Skin of body (tissue), 2 donors: ENCODE measurements around the gene GNB1L. TPM values are rescaled to one million over a fixed set of nuclear protein-coding genes. Genes with fewer than 3 reads are reported as not detected.
A peak's percentile ranks its signal among the peaks of the same experiment; 100 is the strongest.

ENCODE experiments used
- DNase-seq: peaks from one replicate; lab custom pipeline; 2025; lab: John Stamatoyannopoulos, UW
- total RNA-seq: library from RNA; depleted of rRNA; stranded (reverse); fragments of >200 nt; gene quantifications from one replicate; pipeline ENCODE4 v1.2.3, GENCODE V29; 2014

Gene GNB1L
- total RNA-seq, 1 donor from 2014 or later = 2.1 TPM

DNA sequence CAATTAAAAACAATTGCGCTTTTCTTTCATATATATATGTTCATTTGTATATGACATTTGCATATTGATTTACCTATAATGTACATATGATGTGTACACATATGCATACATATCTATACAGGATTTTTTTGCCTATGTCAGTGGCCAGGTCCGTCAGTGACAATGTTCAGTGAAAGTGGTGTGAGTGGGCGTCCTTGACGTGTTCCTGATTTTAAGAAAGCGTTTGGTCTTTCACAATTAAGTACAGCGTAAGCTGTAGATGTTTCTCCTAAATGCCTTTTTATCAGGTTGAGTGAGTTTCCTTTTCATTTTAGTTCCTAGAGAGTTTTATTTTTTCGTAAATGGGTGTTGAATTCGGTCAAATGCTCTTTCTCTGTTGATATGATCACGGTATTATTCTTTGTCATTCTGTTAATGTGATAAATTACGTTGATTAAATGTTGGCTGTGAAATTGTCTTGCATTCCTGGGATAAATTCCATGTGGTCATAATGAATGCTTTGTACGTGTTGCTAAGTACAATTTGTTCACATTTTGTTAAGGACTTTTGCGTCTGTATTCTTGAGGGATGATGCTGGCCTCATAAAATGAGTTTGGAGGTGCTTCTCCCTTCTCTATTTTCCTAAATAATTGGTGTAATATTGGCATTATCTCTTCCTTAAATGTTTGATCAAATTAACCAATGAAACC lies 10.6 kb upstream of the GNB1L start:
- no peak for DNase-seq

DNA sequence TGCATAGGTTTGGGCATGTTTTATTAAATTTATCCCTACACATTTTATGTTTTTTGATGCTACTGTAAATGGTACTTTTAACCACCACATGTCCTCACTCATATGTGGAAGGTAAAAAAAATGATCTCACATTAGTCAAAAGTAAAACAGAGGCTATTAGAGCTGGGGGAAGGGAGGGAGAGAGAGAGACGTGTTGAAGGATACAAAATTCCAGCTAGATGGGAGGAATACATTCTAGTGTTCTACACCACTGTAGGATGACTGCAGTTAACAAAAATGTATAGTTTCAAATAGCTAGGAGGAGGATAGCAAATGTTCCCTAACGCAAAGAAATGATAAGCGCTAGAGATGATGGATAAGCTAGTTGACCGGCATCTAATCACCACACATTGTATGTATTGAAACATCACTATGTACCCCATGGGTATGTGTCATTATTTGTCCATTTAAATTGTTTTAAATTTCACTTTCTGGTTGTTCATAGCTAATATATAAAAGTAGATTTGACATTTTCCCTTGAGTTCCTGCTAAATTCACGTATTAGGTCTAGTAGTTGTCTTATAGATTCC lies 9.9 kb upstream of the GNB1L start:
- no peak for DNase-seq

DNA sequence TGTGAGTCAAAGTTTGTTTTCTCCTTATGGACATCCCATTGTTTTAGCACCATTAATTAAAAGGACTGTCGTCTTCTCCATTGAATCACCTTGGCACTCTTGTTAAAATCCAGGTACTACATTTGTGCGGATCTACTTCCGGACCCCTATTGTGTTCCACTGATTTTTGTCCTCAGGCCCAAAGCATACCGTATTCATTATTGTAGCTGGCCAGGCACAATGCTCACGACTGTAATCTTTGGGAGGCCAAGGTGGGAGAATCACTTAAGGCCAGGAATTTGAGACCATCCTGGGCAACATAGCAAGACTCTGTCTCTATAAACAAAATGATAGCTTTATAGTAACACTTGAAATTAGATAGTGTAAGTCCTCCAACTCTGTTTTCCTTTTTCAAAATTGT lies 8.9 kb upstream of the GNB1L start:
- DNase-seq = no peak

DNA sequence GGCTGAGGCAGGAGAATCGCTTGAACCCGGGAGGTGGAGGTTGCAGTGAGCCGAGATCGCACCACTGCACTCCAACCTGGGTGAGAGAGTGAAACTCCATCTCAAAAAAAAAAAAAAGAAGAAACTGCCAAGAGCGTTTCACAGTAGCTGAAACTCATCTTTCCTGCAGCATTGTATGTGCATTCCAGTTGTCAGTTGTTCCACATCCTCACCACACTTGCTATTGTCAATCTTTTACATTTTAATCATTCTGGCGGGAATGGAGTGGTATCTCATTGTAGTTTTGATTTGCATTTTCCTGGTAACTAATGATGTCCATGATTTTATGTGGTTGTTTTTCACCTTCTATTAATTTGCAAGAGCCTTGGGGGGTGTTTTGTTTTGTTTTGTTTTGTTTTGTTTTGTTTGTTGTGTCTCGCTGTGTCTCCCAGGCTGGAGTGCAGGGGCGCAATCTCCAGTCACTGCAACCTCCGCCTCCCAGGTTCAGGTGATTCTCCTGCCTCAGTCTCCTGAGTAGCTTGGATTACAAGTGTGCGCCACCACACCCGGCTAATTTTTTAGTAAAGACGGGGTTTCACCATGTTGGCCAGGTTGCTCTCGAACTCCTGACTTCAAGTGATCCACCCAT lies 8.1 kb upstream of the GNB1L start:
- no peak for DNase-seq

DNA sequence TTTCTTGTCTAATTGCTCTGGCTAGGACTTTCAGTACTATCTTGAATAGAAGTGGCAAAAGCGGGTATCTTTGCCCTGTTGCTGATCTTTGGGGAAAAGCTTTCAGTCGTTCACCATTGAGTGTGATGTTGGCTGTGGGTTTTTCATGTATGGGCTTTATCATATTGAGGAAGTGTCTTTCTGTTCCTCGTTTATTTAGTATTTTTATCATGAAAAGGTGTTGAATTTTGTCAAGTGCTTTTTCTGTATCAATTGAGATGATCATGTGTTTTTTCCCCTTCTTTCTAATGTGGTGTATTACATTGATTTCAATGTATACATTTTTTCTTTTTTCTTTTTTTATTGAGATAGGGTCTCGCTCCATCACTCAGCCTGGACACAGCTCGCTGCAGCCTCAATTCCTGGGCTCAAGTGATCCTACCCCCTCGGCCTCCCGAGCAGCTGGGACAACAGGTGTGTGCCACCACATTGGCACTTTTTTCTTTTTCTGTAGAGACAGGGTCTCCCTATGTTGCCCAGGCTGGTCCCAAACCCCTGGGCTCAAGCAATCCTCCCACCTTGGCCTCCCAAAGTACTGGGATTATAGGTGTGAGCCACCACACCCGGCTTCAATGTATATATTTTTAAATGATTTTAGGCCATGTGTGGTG lies 5.3 kb upstream of the GNB1L start:
- DNase-seq = no peak

- no peak for DNase-seq
Observed at GRCh38 chr22:19857382-19857781, 2.7 kb upstream of the GNB1L start.

- no peak for DNase-seq
Observed at GRCh38 chr22:19855504-19856409, 1.1 kb upstream of the GNB1L start.

DNA sequence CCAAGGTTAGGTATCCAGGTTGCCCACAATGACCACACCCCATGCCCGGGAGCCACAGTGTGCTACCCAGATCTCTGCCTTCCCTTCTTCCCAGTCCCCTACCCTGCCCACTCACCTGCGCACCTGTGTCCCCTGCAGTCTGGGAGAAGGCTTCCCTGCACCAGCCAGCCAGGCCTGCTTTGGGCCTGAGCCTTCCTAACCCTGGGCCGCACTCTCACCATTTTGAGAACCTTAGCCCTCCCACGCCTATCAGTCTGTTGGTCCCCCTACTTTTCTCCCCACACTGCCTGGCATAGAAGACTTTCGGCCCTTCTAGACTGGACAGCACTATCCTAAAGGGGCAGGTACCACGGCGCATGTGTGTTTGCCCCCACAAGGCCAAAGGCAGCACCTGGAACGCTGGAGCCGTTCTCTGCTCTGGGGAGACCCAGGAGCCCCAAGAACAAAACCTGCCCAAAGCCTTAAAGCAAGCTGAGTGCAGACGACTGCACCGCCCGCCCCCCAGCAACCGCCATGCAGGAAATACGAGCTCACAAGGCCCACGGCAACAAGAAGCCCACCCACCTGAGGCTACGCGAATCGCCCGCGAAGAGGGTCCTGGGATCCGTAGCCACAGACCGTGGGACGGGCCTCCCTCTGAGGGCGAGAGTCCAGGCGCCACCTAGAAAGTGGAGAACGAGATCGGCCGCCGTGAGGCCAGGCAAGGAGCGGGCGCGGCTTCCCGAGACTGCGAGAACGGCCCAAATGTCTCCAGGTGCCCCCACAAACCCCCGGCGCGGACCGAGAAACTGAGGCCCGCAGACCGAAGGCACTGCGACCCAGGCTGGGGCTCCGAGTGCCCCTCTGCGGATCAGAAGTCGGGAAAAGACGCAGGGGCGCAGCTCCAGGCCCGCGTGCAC lies 546 bp downstream of the GNB1L start:
- DNase-seq = no peak

- no peak for DNase-seq
Observed at GRCh38 chr22:19853058-19853878, 1.4 kb downstream of the GNB1L start.

DNA sequence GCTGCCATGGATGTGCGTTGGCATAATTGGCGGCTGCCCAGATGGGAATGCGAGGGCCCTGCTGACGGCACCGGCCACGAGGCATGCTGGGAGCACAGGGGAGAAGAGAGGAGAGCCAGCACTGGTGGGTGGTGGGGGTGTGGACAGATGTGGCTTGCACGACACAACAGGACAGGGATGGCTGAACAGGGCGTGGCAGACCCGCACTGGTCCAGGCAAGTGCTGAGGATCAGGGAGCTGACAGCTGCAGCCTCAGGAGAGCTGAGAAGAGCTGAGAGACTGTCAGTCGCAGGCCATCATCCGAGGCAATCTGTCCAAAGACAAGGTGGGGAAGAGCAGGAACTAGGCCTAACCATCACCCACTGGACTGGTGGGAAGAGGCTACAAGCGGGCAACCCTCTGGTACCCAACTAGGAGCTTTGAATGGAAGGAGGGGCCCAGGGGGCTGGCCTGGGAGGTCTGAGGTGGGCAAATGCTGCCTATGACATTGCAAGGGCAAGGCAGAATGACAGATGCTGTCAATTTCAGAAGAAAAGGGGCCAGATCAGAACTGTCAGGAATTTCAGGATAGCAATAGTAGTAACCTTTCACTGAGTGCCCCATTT lies 2.4 kb downstream of the GNB1L start:
- DNase-seq = no peak

DNA sequence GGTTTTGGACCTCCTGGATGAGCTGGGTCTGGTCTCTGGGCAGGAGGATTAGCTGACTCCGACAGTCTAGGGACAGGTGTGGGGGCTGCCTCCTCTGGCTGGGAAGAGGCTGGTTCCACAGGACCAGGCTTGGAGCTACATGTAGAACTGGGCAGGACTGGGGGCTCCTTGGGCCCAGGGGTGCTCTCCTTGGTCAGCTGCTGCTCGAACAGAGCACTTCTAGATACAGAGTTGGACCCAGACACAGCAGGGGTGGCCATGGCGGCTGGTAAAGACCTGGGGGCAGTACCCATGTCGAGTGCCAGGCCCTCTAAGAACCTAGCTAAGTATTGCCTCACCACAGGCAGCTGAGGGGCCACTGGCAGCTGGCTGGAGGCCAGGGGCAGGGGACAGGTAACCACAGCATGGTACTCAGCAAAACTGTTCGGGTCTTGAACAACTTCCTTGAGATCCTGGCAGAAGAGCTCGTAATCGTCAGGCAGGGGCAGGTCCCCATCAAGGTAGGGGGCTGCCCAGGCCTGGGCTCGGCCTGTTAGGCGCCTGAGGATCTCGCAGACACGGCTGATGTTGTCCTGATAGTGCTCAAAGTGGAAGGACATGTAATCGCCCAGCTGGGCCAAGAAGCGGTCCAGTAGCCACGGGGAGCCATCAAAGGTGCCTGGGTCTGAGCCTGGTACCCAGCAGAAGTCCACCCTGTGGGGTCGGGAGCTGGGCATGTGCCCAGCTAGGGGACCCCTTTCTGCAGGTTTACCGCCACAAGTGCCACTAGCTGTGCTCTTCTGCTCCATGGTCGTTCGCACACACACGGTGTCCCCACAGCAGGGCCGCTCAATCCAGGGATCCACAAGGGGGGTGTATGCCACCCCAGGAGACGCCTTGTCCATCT lies 3.1 kb downstream of the GNB1L start:
- no peak for DNase-seq

DNA sequence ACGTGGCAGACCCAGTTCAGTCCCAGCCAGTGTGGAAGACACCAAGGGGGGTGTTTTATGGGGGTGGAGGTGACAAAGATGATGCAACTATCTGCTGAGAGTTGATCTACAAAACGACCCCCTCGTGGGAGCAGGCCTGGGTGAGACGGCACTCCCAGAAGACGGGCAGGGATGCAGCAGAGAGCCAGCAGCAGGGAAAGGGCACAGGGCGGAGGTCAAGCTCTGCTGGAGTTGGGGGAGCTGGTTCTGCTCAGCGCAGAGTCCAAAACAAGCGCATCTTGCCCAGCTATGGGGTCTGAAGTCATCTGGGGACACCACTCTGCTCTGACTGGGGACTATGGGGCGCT lies 3.9 kb downstream of the GNB1L start:
- DNase-seq = no peak

DNA sequence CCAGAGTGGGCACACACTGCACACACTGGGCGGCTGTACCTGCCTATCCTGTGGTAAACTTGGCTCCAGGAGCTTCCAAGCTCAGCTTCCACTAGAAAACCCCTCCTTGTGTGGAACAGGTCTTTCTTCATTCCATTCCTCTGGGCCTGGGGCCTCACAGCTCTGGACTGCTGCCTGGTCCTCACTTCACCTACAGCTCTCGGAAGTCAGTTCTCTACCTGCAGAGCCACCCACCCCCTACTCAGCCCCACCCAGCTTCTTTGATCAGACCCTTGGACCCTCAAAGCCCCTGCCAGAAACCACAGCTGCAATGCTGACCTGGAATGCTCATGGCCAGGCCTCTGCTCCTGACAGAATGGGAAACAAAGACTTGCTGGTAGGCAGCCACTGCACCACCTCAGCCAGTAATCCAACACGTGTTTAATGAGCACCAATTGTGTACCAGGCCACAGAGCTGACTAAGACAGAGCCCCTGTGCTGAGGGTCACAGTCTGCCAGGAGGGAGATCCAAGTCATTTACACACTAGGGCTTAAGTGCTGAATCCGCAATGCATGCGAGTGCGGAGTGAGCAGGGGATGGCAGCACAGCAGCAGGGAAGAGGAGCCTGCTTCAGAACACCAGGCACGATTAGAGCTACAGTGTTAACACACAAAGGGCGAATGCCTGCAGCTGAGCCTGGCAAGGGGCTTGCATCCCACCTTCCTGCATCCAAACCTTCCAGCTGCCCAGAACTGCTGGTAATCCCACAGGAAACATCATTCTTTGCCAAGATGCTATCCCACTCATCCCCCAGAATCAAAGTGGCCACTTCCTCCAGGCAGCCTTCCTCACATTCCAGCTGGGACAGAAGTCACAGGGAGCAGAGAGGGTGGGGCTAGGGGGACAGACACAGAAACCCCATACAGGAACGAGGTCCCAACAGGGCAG lies 4.6 kb downstream of the GNB1L start:
- peak; percentile 22 for DNase-seq

DNA sequence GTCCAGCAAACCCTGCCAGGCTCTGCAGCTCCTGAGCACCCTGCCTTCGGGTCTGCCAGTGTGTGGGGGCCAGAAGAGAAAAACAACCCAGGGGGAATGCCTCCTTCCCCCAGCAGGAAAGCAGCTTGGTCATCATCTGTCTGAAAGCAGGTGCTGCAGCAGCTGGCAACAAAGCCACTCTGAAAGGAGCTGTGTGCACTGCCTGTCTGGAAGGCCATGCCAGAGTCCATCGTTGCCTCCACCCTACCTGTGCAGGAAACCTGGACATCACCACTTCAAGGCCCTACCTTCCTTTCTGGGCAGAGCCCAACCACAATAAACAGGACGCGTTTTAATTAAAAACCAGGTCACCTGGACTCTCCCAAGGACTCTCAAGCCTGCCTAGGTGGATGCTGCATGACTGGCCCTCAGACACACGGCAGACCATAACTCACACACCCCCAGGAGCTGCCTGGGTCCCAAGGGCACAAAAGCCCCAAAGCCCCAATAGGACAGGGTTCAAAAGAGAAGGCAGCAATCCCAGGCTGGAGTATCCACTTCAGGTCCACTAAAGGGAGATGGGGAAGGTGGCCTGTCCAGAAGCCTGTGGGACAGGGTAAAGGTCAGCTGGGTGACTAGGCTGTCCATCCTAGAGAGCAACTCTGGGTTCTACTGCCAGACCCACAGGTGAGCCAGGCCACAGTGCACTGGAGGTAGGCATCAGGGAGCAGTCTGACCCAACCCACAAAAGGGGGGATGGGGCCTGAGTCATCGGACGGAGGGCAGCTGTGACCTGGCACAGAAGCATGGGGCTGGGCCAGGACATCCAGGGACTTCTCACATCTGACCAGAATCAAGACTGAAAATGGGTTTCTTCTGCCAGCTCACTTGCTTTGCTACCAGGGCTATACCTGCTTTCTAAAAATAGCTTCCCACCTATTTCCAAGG lies 6.1 kb downstream of the GNB1L start:
- DNase-seq = no peak

GRCh38 chr22:19847345-19847632 lies 7.4 kb downstream of the GNB1L start:
- no peak for DNase-seq

DNA sequence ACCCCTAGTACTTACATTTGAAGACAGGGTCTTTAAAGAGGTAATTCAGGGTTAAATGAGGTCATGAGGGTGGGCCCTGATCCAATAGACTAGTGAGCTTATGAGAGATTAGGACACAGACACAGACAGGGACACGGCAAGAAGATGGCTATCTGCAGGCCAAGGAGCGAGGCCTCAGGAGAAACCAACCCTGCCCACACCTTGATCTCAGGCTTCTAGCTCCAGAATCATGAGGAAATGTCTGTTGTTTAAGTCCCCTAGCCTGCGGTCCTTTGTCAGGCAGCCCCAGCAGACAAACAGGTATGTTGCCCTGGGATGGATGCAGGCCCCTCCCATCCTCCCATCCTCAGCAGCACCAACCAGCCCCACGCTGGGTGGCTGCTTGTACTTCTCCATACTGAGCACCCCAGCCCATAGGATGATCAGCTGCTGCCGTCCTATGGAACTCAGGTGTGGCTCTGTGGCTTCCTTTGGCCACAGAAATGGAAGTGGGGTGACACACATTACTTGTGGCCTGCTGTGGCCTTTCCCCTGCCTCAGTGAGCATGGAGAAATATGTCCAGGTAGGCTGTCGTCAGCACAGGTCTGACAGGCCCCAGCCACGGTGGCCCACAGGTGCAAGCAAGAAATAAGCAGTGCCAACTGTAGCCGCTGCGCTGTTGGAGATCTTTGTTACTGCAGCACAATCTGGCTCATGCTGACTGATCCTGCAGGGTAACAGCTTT lies 7.9 kb downstream of the GNB1L start:
- DNase-seq = no peak
